HL-60/S4 (cell line): ENCODE results near the gene CRNN.

Experiments
- in situ Hi-C: fragments of 300-500 bp; cut with MboI; formaldehyde crosslinking; loops from 2 replicates; pipeline ENCODE4 v1.14.3; 2022; ENCODE audit warnings: low sequenced_read_pairs

The CRNN gene

GRCh38 chr1:152413909-152414308 lies at the start of gene CRNN:
Gene CRNN, minus strand, starts transcription at chr1:152414263. Its CDS starts 2,030 bp downstream, at chr1:152412233.
- in situ Hi-C loops: no loop called here

DNA sequence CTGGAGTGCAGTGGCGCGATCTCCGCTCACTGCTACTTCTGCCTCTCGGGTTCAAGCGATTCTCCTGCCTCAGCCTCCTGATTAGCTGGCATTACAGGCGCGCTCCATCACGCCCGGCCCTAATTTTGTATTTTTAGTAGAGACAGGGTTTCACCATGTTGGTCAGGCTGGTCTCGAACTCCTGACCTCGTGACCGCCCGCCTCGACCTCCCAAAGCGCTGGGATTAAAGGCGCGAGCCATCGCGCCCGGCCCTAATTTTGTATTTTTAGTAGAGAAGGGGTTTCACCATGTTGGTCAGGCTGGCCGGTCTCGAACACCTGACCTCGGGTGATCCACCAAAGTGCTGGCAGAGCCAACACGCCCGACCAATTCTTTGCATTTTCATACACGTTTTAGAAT lies 48.6 kb upstream of the CRNN start:
- in situ Hi-C loops: no loop called here

GRCh38 chr1:152461544-152461943 lies 47.5 kb upstream of the CRNN start:
- in situ Hi-C loops: no loop called here

DNA sequence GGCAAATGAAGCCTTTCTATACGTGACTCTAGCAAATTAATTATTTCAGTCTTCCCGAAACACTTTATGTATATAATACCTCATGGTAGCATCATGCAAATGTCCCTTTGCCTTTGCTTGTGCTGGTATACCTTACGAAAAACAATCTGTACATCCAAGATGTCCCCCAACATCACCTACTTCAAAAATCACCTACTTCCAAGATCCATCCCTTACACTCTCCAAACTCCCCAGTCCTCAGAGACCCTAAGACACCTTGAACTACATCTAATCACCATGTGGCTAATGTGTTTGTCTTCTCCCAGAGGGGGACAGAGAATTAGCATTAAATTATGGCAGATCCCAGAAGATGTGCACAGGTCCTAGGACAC lies 46.5 kb upstream of the CRNN start:
- in situ Hi-C loops: no loop called here

- in situ Hi-C loops: no loop called here
Measured at GRCh38 chr1:152459596-152460528, 45.8 kb upstream of the CRNN start.

- in situ Hi-C loops: no loop called here
Measured at GRCh38 chr1:152458384-152459185, 44.5 kb upstream of the CRNN start.

- in situ Hi-C loops: no loop called here
Measured at GRCh38 chr1:152457561-152457960, 43.5 kb upstream of the CRNN start.

DNA sequence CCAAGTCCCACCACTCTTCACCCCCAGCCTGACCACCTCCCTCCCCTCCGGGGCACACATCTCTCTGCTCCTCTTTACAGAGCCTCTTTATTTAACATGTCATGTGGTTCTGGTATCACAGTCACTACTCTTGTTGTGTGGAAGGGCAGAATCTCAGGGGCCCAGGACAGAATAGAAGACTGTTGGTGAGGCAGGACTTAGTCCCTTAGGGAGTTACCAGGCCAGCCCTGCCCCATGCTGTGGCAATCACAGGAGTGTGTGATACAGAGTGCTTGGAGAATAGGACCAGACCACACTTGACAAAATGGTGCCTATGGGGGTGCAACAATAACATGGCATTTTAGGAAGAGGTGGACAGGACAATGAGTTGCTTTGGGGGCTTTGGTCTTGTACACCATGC lies 43.0 kb upstream of the CRNN start:
- in situ Hi-C loops: no loop called here

DNA sequence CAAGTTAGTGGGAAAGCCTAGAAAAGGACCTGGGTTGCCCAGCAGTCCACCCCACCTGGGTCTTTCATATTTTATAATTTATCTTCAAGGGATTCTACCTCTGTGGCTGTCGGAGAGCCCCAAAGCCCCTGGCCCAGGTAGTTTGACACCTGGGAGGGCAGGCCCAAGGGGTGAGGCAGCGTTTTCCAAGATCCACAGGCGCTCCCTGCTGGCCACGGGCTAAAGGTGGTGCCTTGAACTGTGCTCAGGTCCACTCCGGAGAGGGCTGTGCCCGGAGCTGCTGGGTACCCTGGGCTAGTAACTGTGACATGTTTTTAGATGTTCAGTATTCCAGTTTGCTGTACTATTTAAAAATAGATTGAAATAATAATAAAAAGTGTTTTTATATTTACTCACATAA lies 37.2 kb upstream of the CRNN start:
- in situ Hi-C loops: no loop called here

- in situ Hi-C loops: loop anchor here (10.0 kb wide), 2 partner anchors 255 to 385 kb away; no protein-coding TSS in a partner anchor
Measured at GRCh38 chr1:152449661-152450060, 35.6 kb upstream of the CRNN start.

DNA sequence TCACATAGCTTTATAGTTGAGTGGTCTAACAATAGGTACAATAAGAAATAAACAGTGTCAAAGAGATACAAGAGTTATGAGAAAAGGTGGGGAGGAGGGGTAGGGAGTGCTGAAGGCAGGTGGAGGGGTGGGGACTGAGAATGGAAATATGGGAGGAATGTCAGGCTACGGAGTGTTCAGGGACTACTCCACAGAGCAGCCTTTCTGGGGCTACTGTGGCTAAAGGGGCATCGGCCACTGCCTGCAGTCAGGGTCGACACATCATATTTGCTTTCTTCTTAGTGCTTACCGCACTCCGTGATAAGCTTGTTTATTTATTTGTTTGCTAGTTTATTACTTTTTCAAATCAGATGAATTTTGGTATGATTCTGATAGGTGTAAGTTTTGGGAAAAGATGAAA lies 34.4 kb upstream of the CRNN start:
- in situ Hi-C loops: loop anchor here (10.0 kb wide), 2 partner anchors 254 to 384 kb away; no protein-coding TSS in a partner anchor

- in situ Hi-C loops: loop anchor here (10.0 kb wide), 2 partner anchors 253 to 383 kb away; no protein-coding TSS in a partner anchor
Measured at GRCh38 chr1:152448095-152448494, 34.0 kb upstream of the CRNN start.

DNA sequence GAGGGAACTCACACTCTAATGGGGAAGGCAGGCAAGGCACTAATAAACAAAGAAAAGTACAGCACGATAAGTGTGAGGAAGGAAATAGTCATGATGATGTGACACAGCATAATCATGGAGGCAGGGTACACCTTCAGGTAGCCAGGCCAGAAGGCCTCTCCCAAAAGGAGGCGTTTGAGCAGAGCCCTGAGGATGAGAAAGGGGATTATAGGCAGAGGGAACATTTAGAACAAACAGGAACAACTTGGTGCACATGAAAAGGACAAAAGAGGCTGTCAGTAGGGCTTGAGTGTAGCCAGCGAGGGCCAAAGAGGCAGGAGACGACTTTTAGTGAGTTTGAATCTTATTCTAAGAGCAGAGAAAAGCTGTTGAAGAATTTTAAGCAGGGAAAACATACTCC lies 33.4 kb upstream of the CRNN start:
- in situ Hi-C loops: loop anchor here (10.0 kb wide), 2 partner anchors 253 to 383 kb away; no protein-coding TSS in a partner anchor

DNA sequence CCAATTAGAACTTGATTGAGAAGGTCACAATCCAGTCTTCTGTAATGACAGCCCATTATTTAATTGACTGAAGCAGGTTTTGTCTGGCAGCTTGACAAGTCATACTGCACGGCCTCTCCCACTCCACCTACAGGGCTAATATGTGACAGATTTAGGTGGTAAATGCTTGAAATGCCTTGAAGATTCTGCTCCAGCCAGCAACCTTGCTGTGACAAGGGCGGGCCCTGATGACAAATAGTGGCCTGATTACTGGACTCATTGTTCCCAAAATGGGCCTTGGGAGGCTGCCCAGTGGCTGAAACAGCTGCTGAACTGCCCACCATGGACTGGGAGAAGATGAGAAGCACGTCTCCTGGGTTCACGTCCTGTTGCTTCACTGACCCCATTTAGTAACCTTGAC lies 30.0 kb upstream of the CRNN start:
- in situ Hi-C loops: loop anchor here (10.0 kb wide), 2 partner anchors 249 to 379 kb away; no protein-coding TSS in a partner anchor

DNA sequence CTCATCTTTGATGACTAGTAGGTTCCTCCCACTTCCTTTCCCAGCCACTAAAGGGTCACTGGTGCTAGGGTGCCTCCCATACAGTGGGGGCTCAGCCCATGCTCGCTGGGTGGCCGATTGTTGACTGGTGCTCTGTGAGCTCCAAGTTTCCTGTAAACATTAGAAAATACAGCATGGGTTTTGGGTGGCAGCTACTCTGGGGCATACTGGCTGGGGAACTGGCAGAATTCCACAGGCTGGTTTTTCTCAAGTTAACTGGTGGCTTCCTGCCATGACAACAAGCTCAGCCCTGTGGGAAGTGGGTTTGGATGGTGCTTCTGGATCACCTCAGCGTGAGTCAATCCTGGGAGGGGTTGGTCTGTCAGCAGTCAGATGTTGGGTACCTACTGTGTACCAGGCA lies 28.7 kb upstream of the CRNN start:
- in situ Hi-C loops: loop anchor here (10.0 kb wide), 2 partner anchors 248 to 378 kb away; no protein-coding TSS in a partner anchor

GRCh38 chr1:152442301-152442700 lies 28.2 kb upstream of the CRNN start:
- in situ Hi-C loops: loop anchor here (10.0 kb wide), 2 partner anchors 248 to 378 kb away; no protein-coding TSS in a partner anchor

DNA sequence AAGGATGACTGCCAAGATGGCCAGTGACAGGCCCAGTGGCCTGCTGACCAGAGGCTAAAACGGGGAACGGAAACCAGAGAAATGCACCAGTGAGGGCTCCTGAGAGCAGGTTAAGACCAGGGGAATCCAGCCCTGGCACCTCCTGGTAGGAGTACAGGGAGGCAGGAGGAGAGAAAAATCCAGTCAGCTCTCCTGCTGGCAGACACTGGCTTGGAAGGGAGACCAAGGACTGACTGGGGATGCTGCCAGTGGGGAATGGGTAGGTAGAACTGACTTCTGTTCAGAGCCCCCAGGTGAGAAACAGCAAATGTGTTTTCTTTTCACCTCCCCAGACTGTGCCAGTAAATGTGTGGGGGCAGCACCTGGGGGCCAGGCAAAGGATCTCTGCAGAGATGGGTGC lies 27.7 kb upstream of the CRNN start:
- in situ Hi-C loops: loop anchor here (10.0 kb wide), 2 partner anchors 247 to 377 kb away; no protein-coding TSS in a partner anchor

DNA sequence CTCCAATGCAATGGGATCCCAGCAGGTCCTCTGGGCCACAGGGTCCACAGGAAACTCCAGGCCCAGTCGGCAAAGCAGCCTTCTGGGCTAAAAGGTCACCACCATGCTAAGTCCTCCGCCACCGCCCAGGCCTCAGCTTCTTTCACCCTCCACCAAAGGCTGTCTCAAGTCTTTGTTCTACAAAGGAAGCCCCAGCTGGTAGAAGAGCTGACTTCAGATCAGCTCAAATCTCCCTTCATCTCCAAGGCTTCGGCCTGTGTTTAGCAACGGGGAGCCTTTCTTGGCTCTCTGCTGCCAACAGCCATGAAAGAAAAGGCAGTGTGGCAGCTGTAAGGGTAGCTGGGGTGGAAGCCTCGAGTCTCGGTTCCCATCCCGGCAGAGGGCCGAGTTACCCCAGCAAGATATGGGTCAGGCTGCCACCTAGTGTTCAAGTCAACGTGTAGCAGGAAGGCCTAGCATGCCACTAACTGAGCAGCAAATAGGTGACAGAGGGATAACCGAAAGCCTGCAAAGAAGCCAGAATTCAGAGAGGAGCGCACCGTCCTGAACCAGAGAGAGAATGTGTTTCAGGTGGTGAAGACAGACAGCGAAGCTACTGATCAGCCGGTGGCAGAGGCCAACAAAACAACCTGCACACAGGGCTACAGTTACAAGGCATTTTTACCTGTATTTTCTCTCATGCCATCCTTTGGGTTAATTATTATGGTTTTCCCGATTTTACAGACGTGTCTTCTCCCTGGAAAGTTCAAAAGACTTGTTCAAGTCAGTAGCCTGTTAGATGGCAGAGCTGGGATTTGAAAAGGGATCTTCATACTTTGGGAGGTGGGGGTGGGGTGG lies 26.8 kb upstream of the CRNN start:
- in situ Hi-C loops: loop anchor here (10.0 kb wide), 2 partner anchors 246 to 376 kb away; no protein-coding TSS in a partner anchor

- in situ Hi-C loops: no loop called here
Measured at GRCh38 chr1:152436593-152437496, 22.8 kb upstream of the CRNN start.
